HG02623 (cell line): ENCODE data around the gene SYNPO2.

ENCODE experiments used
- ATAC-seq: cut with Tn5 transposase; IDR thresholded peaks from one replicate; pipeline ENCODE4 v1.9.1; 2021; ENCODE audit warnings: moderate library complexity; ENCODE audit not compliant: unreplicated experiment

SYNPO2 gene, protein sequence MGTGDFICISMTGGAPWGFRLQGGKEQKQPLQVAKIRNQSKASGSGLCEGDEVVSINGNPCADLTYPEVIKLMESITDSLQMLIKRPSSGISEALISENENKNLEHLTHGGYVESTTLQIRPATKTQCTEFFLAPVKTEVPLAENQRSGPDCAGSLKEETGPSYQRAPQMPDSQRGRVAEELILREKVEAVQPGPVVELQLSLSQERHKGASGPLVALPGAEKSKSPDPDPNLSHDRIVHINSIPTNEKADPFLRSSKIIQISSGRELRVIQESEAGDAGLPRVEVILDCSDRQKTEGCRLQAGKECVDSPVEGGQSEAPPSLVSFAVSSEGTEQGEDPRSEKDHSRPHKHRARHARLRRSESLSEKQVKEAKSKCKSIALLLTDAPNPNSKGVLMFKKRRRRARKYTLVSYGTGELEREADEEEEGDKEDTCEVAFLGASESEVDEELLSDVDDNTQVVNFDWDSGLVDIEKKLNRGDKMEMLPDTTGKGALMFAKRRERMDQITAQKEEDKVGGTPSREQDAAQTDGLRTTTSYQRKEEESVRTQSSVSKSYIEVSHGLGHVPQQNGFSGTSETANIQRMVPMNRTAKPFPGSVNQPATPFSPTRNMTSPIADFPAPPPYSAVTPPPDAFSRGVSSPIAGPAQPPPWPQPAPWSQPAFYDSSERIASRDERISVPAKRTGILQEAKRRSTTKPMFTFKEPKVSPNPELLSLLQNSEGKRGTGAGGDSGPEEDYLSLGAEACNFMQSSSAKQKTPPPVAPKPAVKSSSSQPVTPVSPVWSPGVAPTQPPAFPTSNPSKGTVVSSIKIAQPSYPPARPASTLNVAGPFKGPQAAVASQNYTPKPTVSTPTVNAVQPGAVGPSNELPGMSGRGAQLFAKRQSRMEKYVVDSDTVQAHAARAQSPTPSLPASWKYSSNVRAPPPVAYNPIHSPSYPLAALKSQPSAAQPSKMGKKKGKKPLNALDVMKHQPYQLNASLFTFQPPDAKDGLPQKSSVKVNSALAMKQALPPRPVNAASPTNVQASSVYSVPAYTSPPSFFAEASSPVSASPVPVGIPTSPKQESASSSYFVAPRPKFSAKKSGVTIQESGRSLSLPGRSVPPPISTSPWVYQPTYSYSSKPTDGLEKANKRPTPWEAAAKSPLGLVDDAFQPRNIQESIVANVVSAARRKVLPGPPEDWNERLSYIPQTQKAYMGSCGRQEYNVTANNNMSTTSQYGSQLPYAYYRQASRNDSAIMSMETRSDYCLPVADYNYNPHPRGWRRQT

GRCh38 chr4:118888666-118889311, at the start of gene SYNPO2:
TSS of gene SYNPO2 (plus strand) at chr4:118888854. CDS start at chr4:118889037, 183 bp downstream.
- ATAC-seq: peak; percentile 79

DNA sequence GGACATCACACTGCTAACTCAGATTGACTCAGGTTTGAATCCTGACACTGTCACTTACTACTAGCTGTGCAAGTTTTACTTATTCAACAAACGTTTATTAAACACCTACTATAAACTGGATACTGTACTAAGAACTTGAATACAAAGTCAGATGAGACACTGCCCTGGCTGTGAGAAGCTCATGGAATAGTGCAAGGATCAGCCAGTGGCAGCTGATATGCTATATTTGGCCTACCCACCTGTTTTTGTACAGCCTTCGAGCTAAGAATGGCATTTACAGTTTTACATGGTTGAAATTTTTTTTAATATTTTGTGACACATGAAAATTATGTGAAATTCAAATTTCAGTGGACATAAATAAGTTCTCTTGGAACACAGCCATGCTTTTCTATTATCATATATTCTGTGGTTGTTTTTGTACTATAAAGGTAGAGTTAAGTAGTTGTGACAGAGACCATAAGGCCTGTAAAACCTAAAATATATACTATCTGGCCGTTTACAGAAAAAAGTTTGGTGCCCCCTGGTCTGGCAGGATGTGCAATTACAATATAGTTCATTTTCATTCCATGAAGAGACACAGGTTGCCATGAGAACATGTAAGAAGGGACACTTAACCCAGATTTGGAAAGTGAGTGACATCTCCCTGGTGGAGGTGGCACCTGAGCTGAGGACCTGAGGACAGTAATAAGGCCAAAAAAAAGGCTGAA, 49.3 kb upstream of the SYNPO2 start:
- no peak for ATAC-seq

- ATAC-seq: no peak
Observed at GRCh38 chr4:118842055-118842454, 46.6 kb upstream of the SYNPO2 start.

DNA sequence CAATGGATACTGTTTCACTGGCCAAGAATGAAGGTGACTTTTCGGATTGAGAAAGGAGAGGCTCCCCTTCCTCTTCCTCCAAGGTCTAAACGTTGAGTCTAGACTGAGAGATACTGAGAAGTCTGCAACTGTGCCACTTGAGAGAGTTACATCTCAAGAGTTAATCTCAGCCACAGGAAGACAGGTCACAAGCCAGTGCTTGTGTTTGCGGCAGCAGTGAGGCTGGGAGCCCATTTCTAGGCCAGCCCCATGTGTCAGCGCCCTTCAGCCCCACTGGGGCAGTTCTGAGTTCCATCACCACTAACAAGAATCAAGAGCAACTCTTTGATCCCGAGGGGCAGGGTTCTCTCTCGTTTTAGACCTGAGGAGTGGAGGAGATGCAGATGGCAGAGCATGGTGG, 45.4 kb upstream of the SYNPO2 start:
- no peak for ATAC-seq

DNA sequence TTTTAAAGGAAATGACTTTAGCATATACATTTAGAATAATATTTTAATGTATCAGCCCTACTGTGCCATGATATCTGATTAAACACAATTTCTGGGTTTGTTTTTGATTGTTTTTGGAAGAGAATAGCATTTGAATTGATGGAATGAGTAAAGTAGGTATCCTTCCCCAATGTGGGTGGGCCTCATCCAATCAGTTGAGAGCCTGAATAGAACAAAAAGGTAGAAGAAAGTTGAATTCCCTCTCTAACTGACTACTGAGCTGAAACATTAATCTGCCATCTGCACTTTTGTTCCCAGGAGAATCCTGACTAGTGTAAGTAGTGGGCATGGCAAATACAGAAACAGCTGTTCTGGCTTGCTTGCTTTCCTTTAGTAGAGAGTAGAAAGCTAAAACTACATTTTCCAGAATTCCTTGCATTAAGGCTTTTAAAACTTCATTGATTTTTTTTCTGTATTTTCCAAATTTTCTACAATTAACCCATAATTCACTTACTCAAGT, 43.1 kb upstream of the SYNPO2 start:
- no peak for ATAC-seq

GRCh38 chr4:118846979-118847378, 41.7 kb upstream of the SYNPO2 start:
- no peak for ATAC-seq

GRCh38 chr4:118848242-118848641, 40.4 kb upstream of the SYNPO2 start:
- ATAC-seq: no peak

- no peak for ATAC-seq
Observed at GRCh38 chr4:118848901-118849300, 39.8 kb upstream of the SYNPO2 start.

DNA sequence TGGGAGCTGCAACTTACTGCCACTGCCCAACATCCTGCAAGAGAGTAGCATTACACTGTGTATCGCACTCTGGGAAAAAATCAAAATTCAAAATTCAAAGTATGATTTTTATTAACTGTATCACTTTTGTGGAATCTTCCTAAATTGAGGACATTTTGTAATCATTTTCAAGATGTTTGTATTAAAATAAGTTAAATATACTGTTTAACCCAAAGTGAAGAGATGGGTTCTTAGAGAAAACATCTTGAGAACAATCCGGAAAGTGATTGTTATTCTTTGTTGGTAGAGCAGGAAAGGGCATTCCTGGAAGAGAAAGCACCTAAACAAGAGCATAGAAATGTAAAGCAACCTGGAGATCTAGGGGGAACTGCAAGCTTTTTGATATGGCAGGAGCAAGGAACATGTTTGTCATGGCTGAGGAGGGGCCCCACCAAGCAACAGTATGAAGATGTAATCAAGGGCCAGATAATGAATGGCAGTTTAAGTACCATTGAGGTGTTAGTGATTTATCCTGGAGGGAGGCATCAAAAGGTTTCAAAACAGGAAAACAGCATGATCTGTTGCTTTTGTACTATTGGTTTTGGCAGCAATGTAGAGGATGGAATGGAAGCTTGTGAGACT, 38.7 kb upstream of the SYNPO2 start:
- peak; percentile 6 for ATAC-seq

DNA sequence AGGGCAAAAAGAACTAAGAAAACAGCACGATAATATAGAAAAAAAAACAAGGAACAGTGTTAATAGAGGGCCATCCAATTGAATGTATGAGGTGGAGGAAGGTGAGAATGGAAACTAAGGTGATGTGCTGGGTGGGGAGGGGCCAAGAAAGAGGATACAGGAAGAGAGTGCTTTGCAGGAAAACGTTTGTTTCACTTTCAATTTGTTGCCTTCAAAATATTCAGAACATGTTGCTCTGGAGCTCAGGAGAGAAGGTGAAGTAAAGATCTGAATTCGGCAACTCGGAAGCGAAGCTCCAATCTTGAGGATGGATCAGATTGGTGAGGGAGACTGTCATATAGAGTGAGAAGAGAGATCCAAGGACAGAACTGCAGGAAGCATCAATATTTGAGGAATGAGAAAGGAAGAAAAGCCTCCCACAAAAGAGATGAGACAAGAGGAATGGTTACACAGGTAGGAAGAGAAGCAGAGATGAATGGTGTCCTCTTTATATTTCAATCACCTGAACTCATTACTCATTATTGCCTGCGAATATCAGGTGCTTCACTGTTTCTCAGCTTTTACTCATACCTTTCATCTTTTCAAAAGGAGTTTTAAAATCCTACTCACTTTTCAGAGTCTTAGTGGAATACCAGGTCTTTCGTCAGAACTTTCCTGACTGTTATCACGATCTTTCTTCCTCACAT, 38.0 kb upstream of the SYNPO2 start:
- peak; percentile 92 for ATAC-seq

- ATAC-seq: no peak
Observed at GRCh38 chr4:118857760-118858159, 30.9 kb upstream of the SYNPO2 start.

DNA sequence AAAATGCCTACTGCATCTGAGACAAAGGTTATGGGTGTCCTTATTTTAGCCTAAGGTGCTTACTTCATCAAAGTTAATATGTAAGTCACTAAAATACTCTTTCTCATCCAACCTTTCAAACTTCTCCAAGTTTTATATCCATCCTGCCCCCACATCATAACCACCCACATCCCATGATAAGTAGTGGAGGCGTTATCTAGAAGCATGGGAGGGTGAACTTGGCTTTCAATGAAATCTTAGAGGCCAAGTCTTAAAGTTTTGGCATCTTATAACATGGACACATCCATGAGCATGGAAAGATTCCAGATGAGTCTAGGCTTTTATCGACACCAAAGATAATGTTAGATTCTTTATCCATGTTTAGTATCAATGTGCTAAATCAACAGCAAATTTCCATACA, 29.9 kb upstream of the SYNPO2 start:
- no peak for ATAC-seq

GRCh38 chr4:118865091-118865708, 23.5 kb upstream of the SYNPO2 start:
- ATAC-seq: no peak

- ATAC-seq: no peak
Observed at GRCh38 chr4:118866442-118866841, 22.2 kb upstream of the SYNPO2 start.

- ATAC-seq: no peak
Observed at GRCh38 chr4:118867311-118868067, 21.2 kb upstream of the SYNPO2 start.

- ATAC-seq: no peak
Observed at GRCh38 chr4:118869808-118870342, 18.8 kb upstream of the SYNPO2 start.

GRCh38 chr4:118872181-118872580, 16.5 kb upstream of the SYNPO2 start:
- no peak for ATAC-seq
